Sigmoid colon (tissue), 7 donors: ENCODE measurements around the gene OR51F2. TPM values are rescaled to one million over a fixed set of nuclear protein-coding genes. Genes with fewer than 3 reads are reported as not detected.
"Not testable (repeated sequence)": the region's sequence is repeated elsewhere in the genome, so short reads cannot be mapped to it uniquely, and the experiment has no call there.

Source experiments
- DNase-seq: peaks from one replicate; pipeline ENCODE4 v3.0.0-alpha.2; 2019
- H3K27ac ChIP-seq, 4 donors: fragments of 200-600 bp; sonication (generic); one replicate each; pipeline ENCODE4 v1.5.1; 2016 to 2019; ENCODE audit warnings: mild to moderate bottlenecking in 1 of 4
- H3K27me3 ChIP-seq, 3 donors: fragments of 200-600 bp; sonication (generic); one replicate each; pipeline ENCODE4 v1.5.1; 2019; ENCODE audit warnings: mild to moderate bottlenecking in 1 of 3
- H3K36me3 ChIP-seq, 4 donors: fragments of 200-600 bp; sonication (generic); one replicate each; pipeline ENCODE4 v1.5.1; 2016 to 2019
- H3K4me1 ChIP-seq, 4 donors: fragments of 200-600 bp; sonication (generic); one replicate each; pipeline ENCODE4 v1.5.1; 2017 to 2019
- H3K4me3 ChIP-seq, 4 donors: fragments of 200-600 bp; sonication (generic); one replicate each; pipeline ENCODE4 v1.5.1; 2017 to 2019; ENCODE audit warnings: mild to moderate bottlenecking in 2 of 4, moderate library complexity in 1 of 4
- H3K9me3 ChIP-seq, 4 donors: fragments of 200-600 bp in 3 of 4; sonication (generic) in 3 of 4; one replicate each; pipeline versions ENCODE4 v1.5.1 to v1.6.1; 2013 to 2019
- CTCF ChIP-seq, 4 experiments: fragments of 450-650 bp in 3 of 4; fragments of 200-600 bp in 1 of 4; IDR thresholded peaks; one replicate each; pipeline ENCODE4 v1.5.1; 2016 to 2019; ENCODE audit warnings: antibody characterized with exemption in 4 of 4, mild to moderate bottlenecking in 3 of 4, moderate library complexity in 2 of 4
- EP300 ChIP-seq, 4 donors: sonication (generic); formaldehyde crosslinking; IDR thresholded peaks; one replicate each; pipeline ENCODE4 v1.6.1; 2017; ENCODE audit warnings: antibody characterized with exemption in 4 of 4
- POLR2A ChIP-seq, 2 donors: fragments of 450-650 bp; IDR thresholded peaks; one replicate each; pipeline ENCODE4 v1.6.1; 2016; ENCODE audit warnings: antibody characterized with exemption in 2 of 2, mild to moderate bottlenecking in 2 of 2, moderate library complexity in 2 of 2
- POLR2AphosphoS5 ChIP-seq, 4 donors: sonication (generic); formaldehyde crosslinking; IDR thresholded peaks; one replicate each; pipeline ENCODE4 v1.6.1; 2017; ENCODE audit warnings: antibody characterized with exemption in 4 of 4
- WGBS, 2 donors: extraction: QIAGEN DNeasy Blood & Tissue Kit; methylation state at CpG; one replicate each; pipeline ENCODE4 v1.1.7; 2013; 5-methylcytosine and 5-hydroxymethylcytosine counted together
- intact Hi-C: fragments of 100-400 bp; cut with DNase I; formaldehyde crosslinking; loops from one replicate; pipeline ENCODE4 v1.15.1; 2023
- polyA plus RNA-seq, 3 donors: library from polyadenylated mRNA; stranded (reverse); fragments of 200-250 nt; gene quantifications; one replicate each; pipeline ENCODE4 v1.2.3, GENCODE V29; 2013
- total RNA-seq, 4 donors: library from RNA; depleted of rRNA; stranded (reverse); fragments of >200 nt; gene quantifications; one replicate each; pipeline ENCODE4 v1.1.0, GENCODE V29; 2016
- donor health status: healthy with polysubstance abuse.
- donor health status: Bipolar disorder and iron deficiency.
- donor health status: healthy.

Gene OR51F2
- total and polyA plus RNA-seq, 7 donors: not detected

GRCh38 chr11:4830346-4830745 lies 9.2 kb downstream of the OR51F2 start:
- Histone ChIP-seq H3K36me3 (no peaks in the 10 kb centered on the region), H3K27me3 (no peaks in the 10 kb centered on the region), H3K9me3 (peaks cover 0 to 3% (median 0%) of the 10 kb centered on the region in 4 donors), H3K27ac (no peak overlapping the region), H3K4me3 (no peak overlapping the region), H3K4me1 (peaks cover 0 to 7% (median 5%) of the 10 kb centered on the region in 4 donors)
- no peak for TF ChIP-seq POLR2A (IDR thresholded peaks at IDR 0.05)
- intact Hi-C loops: no loop called here
- DNase-seq: no peak
- WGBS, 2 donors: 67% methylated on average over 1 of the region's 1 CpG

GRCh38 chr11:4830909-4831308 lies 9.8 kb downstream of the OR51F2 start:
- WGBS, 2 donors: 60 to 77% methylated on average over 2 of the region's 2 CpGs
- no peak overlapping the region for H3K4me3 ChIP-seq
- intact Hi-C loops: no loop called here
- peaks cover 0 to 3% (median 0%) of the 10 kb centered on the region in 4 donors for H3K9me3 ChIP-seq
- no peak for TF ChIP-seq EP300 (IDR thresholded peaks at IDR 0.05)
- TF ChIP-seq POLR2AphosphoS5 (IDR thresholded peaks at IDR 0.05): no peak
- TF ChIP-seq POLR2A (IDR thresholded peaks at IDR 0.05): no peak
- no peak for TF ChIP-seq CTCF (IDR thresholded peaks at IDR 0.05)
- H3K27me3 ChIP-seq: no peaks in the 10 kb centered on the region
- no peak for DNase-seq
- no peaks in the 10 kb centered on the region for H3K36me3 ChIP-seq
- no peak overlapping the region for H3K27ac ChIP-seq
- H3K4me1 ChIP-seq: peaks cover 0 to 6% (median 4%) of the 10 kb centered on the region in 4 donors

GRCh38 chr11:4839851-4840549 lies 18.9 kb downstream of the OR51F2 start:
- DNase-seq: no peak
- no peaks in the 10 kb centered on the region for H3K27me3 ChIP-seq
- no peaks in the 10 kb centered on the region for H3K36me3 ChIP-seq
- H3K4me3 ChIP-seq: no peak overlapping the region
- H3K4me1 ChIP-seq: no peaks in the 10 kb centered on the region
- H3K9me3 ChIP-seq: no peaks in the 10 kb centered on the region
- 87 to 89% methylated on average over 2 of the region's 2 CpGs for WGBS, 2 donors
- intact Hi-C loops: no loop called here
- H3K27ac ChIP-seq: no peak overlapping the region
- TF ChIP-seq POLR2AphosphoS5 (IDR thresholded peaks at IDR 0.05) (no peak), CTCF (IDR thresholded peaks at IDR 0.05) (no peak), EP300 (IDR thresholded peaks at IDR 0.05) (no peak), POLR2A (IDR thresholded peaks at IDR 0.05) (no peak)

GRCh38 chr11:4848908-4849532 lies 27.9 kb downstream of the OR51F2 start, which contains the start of gene OR51S1:
TSS of gene OR51S1 (minus strand) at chr11:4849208. CDS start at chr11:4849208, 0 bp downstream.
- no peak for DNase-seq
- H3K27me3 ChIP-seq: no peaks in the 10 kb centered on the region
- intact Hi-C loops: no loop called here
- H3K9me3 ChIP-seq: no peaks in the 10 kb centered on the region
- no peak for TF ChIP-seq CTCF (IDR thresholded peaks at IDR 0.05)
- TF ChIP-seq POLR2A (IDR thresholded peaks at IDR 0.05): no peak
- TF ChIP-seq EP300 (IDR thresholded peaks at IDR 0.05): no peak
- TF ChIP-seq POLR2AphosphoS5 (IDR thresholded peaks at IDR 0.05): no peak
- H3K4me1 ChIP-seq: no peaks in the 10 kb centered on the region
- no peak within 1 kb of the TSS for H3K4me3 ChIP-seq
- H3K36me3 ChIP-seq: no peaks in the 10 kb centered on the region
- WGBS, 2 donors: 62 to 82% methylated on average over 9 of the region's 9 CpGs
- no peak within 1 kb of the TSS for H3K27ac ChIP-seq

- H3K9me3 ChIP-seq: no peaks in the 10 kb centered on the region
- no peak for DNase-seq
- no peak overlapping the region for H3K4me3 ChIP-seq
- intact Hi-C loops: no loop called here
- no peaks in the 10 kb centered on the region for H3K36me3 ChIP-seq
- 5 to 29% methylated on average over 4 of the region's 4 CpGs for WGBS, 2 donors
- TF ChIP-seq POLR2AphosphoS5 (IDR thresholded peaks at IDR 0.05) (no peak), CTCF (IDR thresholded peaks at IDR 0.05) (no peak), POLR2A (IDR thresholded peaks at IDR 0.05) (no peak), EP300 (IDR thresholded peaks at IDR 0.05) (no peak)
- no peaks in the 10 kb centered on the region for H3K27me3 ChIP-seq
- no peak overlapping the region for H3K27ac ChIP-seq
- H3K4me1 ChIP-seq: no peaks in the 10 kb centered on the region
Observed at GRCh38 chr11:4851033-4851432, 29.9 kb downstream of the OR51F2 start.

GRCh38 chr11:4854286-4854685 lies 33.2 kb downstream of the OR51F2 start:
- H3K36me3 ChIP-seq, H3K4me3 ChIP-seq, H3K27ac ChIP-seq, H3K9me3 ChIP-seq, intact Hi-C loops, DNase-seq, H3K4me1 ChIP-seq, H3K27me3 ChIP-seq: not testable (repeated sequence)
- WGBS, 2 donors: 78 to 89% methylated on average over 7 of the region's 7 CpGs
